ENCODE measurements around the gene KLHDC9.
A peak's percentile ranks its signal among the peaks of the same experiment; 100 is the strongest.
"Not testable (repeated sequence)": the region's sequence is repeated elsewhere in the genome, so short reads cannot be mapped to it uniquely, and the experiment has no call there.

The KLHDC9 gene

DNA sequence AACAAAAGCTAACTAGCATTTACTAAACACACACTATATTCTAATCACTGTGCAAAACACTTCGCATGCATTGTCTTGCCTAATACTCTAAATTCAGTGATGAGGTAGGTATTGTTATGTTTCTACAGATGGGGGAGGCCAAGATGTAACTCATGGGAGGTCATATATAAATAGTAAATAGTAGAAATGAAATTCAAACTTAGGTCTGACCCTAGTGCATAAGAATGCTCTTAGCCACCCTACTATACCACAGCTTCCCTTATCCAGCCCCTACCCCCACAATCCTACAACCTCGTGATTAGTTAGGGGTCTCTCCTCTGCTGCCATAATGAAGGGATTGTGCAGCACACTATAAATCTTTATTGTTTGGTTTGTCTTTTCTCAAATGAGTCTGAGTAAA, 16.4 kb downstream of the KLHDC9 start:
- H3K23ac ChIP-seq (ENCODE audit: low read length in 2 of 2): no peak overlapping the region
- no peak overlapping the region for H3K4me2 ChIP-seq (ENCODE audit: low read length, poor library complexity, severe bottlenecking)
- H3K79me1 ChIP-seq (replicated peaks; ENCODE audit: low read length, poor library complexity, severe bottlenecking): peaks cover 8% of the 10 kb centered on the region
- H3K9ac ChIP-seq (ENCODE audit: low read length): peak overlapping the region; percentile 2
- no peak overlapping the region for H4K91ac ChIP-seq (ENCODE audit: low read length)
- H3K4me3 ChIP-seq (ENCODE audit: insufficient read depth in 1 of 2, low read depth in 1 of 2, low read length in 2 of 2): no peak overlapping the region
- no peak overlapping the region for H2AK5ac ChIP-seq (ENCODE audit: low read length, severe bottlenecking)
- no peak overlapping the region for H2AFZ ChIP-seq (ENCODE audit: low read depth, low read length)
- H2BK15ac ChIP-seq (ENCODE audit: low read depth, poor library complexity, severe bottlenecking): no peak overlapping the region
- no peak overlapping the region for H4K8ac ChIP-seq (ENCODE audit: low read length)
- peaks cover 18% of the 10 kb centered on the region for H3K4me1 ChIP-seq (ENCODE audit: control insufficient read depth, insufficient read depth, low read depth, low read length)
- H2BK120ac ChIP-seq (ENCODE audit: low read depth, low read length): no peak overlapping the region
- no peak overlapping the region for H3K18ac ChIP-seq (ENCODE audit: low read depth in 1 of 2, low read length in 2 of 2)
- H3K4ac ChIP-seq (ENCODE audit: low read depth in 1 of 2, low read length in 2 of 2): no peak overlapping the region
- H3K27me3 ChIP-seq (ENCODE audit: control insufficient read depth in 1 of 2, insufficient read depth in 1 of 2, low read length in 2 of 2): no peaks in the 10 kb centered on the region
- peaks cover 14 to 29% of the 10 kb centered on the region in 2 experiments for H3K36me3 ChIP-seq (ENCODE audit: control insufficient read depth in 1 of 2, insufficient read depth in 2 of 2, low read depth in 1 of 2, low read length in 2 of 2)
- peak; percentile 22 for DNase-seq
- no peak overlapping the region for H3K14ac ChIP-seq (ENCODE audit: low read length in 2 of 2)
- H2BK12ac ChIP-seq (ENCODE audit: low read length in 2 of 2): no peak overlapping the region
- no peaks in the 10 kb centered on the region for H3K9me3 ChIP-seq (ENCODE audit: control insufficient read depth, low read length)
- WGBS: 100% methylated on average over 1 of the region's 2 CpGs
- H3K27ac ChIP-seq (ENCODE audit: low read length, poor library complexity, severe bottlenecking): no peak overlapping the region
- no peak overlapping the region for H2BK5ac ChIP-seq (ENCODE audit: low read depth, low read length, poor library complexity, severe bottlenecking)

DNA sequence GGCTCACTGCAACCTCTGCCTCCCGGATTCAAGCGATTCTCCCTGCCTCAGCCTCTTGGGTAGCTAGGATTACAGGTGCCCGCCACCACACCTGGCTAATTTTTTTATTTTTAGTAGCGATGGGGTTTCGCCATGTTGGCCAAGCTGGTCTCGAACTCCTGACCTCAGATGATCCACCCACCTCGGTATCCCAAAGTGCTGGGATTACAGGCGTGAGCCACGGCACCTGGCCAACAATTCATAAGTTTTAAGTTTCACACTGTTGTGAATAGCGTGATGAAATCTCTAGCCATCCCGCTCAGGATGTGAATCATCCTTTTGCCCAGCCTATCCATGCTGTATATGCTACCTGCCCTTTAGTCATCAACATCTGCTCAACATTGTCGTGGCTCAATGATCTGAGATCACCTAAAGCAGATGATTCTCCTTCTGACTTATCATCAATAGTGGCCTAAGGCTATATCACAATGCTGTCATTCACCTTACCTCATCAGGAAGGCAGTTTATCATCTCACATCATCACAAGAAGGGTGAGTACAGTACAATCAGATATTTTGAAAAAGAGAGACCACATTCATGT, 17.1 kb downstream of the KLHDC9 start:
- Histone ChIP-seq H3K9ac (ENCODE audit: low read length) (no peak overlapping the region), H2BK5ac (ENCODE audit: low read depth, low read length, poor library complexity, severe bottlenecking) (no peak overlapping the region), H3K23ac (ENCODE audit: low read length in 2 of 2) (no peak overlapping the region), H3K4ac (ENCODE audit: low read depth in 1 of 2, low read length in 2 of 2) (no peak overlapping the region), H2AFZ (ENCODE audit: low read depth, low read length) (no peak overlapping the region), H3K18ac (ENCODE audit: low read depth in 1 of 2, low read length in 2 of 2) (no peak overlapping the region), H3K4me3 (ENCODE audit: insufficient read depth in 1 of 2, low read depth in 1 of 2, low read length in 2 of 2) (no peak overlapping the region), H2BK15ac (ENCODE audit: low read depth, poor library complexity, severe bottlenecking) (no peak overlapping the region), H2AK5ac (ENCODE audit: low read length, severe bottlenecking) (no peak overlapping the region), H2BK120ac (ENCODE audit: low read depth, low read length) (no peak overlapping the region), H3K4me1 (ENCODE audit: control insufficient read depth, insufficient read depth, low read depth, low read length) (peaks cover 20% of the 10 kb centered on the region), H3K79me1 (replicated peaks; ENCODE audit: low read length, poor library complexity, severe bottlenecking) (peaks cover 5% of the 10 kb centered on the region), H3K14ac (ENCODE audit: low read length in 2 of 2) (no peak overlapping the region), H2BK12ac (ENCODE audit: low read length in 2 of 2) (no peak overlapping the region), H4K8ac (ENCODE audit: low read length) (no peak overlapping the region), H3K9me3 (ENCODE audit: control insufficient read depth, low read length) (no peaks in the 10 kb centered on the region), H4K91ac (ENCODE audit: low read length) (no peak overlapping the region), H3K27ac (ENCODE audit: low read length, poor library complexity, severe bottlenecking) (peak overlapping the region; percentile 13), H3K27me3 (ENCODE audit: control insufficient read depth in 1 of 2, insufficient read depth in 1 of 2, low read length in 2 of 2) (no peaks in the 10 kb centered on the region), H3K36me3 (ENCODE audit: control insufficient read depth in 1 of 2, insufficient read depth in 2 of 2, low read depth in 1 of 2, low read length in 2 of 2) (peaks cover 9 to 32% of the 10 kb centered on the region in 2 experiments), H3K4me2 (ENCODE audit: low read length, poor library complexity, severe bottlenecking) (no peak overlapping the region)
- 64% methylated on average over 12 of the region's 12 CpGs for whole genome bisulfite sequencing
- peak; percentile 84 for DNase-seq

- not testable (repeated sequence) for H3K4ac ChIP-seq (ENCODE audit: low read depth in 1 of 2, low read length in 2 of 2)
Observed at GRCh38 chr1:161115961-161116360, 17.8 kb downstream of the KLHDC9 start.

DNA sequence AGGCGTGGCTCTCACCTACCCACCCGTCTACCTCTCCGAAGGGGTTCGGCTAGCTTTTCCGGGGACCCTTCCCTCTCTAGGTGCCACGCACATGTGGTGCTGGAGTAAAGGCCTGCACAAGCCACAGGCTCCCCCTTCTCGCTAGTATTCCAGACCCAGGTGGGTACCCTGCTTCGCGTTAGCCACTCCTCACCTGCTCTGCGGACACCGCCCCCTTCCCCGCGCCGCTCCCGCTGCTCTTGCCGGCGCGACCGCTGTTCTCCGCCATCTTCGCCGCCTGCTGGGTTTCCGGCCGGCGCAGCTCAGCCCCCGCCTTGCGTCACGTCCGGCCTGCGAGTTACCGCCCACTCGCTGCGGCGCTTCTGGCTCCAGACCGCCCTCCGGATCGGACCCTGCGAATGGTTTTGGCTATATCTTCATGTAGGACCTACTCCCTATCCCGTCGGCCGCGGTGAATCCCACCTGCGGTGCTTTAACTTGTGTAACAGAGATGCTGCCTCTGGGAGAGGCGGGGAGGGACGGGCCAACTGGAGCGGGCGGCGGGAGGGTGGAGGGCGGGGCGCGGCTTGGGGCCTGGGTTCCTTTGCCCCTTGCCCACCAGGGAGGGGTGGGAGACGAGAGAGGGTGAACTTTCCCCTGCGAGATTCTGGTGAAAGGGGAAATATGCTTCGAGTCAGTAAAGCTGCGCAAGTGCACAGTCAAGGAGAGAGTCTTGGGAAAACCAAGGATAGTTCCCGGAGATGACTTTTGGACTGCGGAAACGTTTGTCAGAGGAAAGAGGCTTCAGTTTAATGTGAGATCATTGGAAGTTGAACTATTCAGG, 19.8 kb downstream of the KLHDC9 start, which contains the start of the genes NIT1 and PFDN2:
NIT1 (plus strand) TSS at position 347 of the 823 bp plus-strand sequence; CDS start at position 419, 72 bp downstream.
PFDN2 (minus strand) TSS at position 279 of the 823 bp plus-strand sequence; CDS start at position 268, 11 bp downstream.
- DNase-seq: peak; percentile 88
- peak within 1 kb of the TSS in 1 of 2 experiments; percentile 78 for H3K14ac ChIP-seq (ENCODE audit: low read length in 2 of 2)
- H3K27me3 ChIP-seq (ENCODE audit: control insufficient read depth in 1 of 2, insufficient read depth in 1 of 2, low read length in 2 of 2): no peaks in the 10 kb centered on the region
- peak within 1 kb of the TSS; percentile 90 for H4K8ac ChIP-seq (ENCODE audit: low read length)
- H3K4me2 ChIP-seq (ENCODE audit: low read length, poor library complexity, severe bottlenecking): peak within 1 kb of the TSS; percentile 76
- peak within 1 kb of the TSS; percentile 86 to 97 for H3K4ac ChIP-seq (ENCODE audit: low read depth in 1 of 2, low read length in 2 of 2)
- peak within 1 kb of the TSS; percentile 95 for H3K27ac ChIP-seq (ENCODE audit: low read length, poor library complexity, severe bottlenecking)
- H3K9ac ChIP-seq (ENCODE audit: low read length): peak within 1 kb of the TSS; percentile 100
- peak within 1 kb of the TSS; percentile 78 for H2BK15ac ChIP-seq (ENCODE audit: low read depth, poor library complexity, severe bottlenecking)
- peak within 1 kb of the TSS; percentile 97 to 100 for H3K4me3 ChIP-seq (ENCODE audit: insufficient read depth in 1 of 2, low read depth in 1 of 2, low read length in 2 of 2)
- H3K23ac ChIP-seq (ENCODE audit: low read length in 2 of 2): peak within 1 kb of the TSS in 1 of 2 experiments; percentile 92
- H3K79me1 ChIP-seq (replicated peaks; ENCODE audit: low read length, poor library complexity, severe bottlenecking): peaks cover 18% of the 10 kb centered on the region
- no peaks in the 10 kb centered on the region for H3K9me3 ChIP-seq (ENCODE audit: control insufficient read depth, low read length)
- whole genome bisulfite sequencing: under 1% methylated on average over 57 of the region's 58 CpGs
- peak within 1 kb of the TSS; percentile 77 for H2BK5ac ChIP-seq (ENCODE audit: low read depth, low read length, poor library complexity, severe bottlenecking)
- peak within 1 kb of the TSS; percentile 94 for H2AK5ac ChIP-seq (ENCODE audit: low read length, severe bottlenecking)
- H3K18ac ChIP-seq (ENCODE audit: low read depth in 1 of 2, low read length in 2 of 2): peak within 1 kb of the TSS; percentile 86 to 96
- peaks cover 32 to 59% of the 10 kb centered on the region in 2 experiments for H3K36me3 ChIP-seq (ENCODE audit: control insufficient read depth in 1 of 2, insufficient read depth in 2 of 2, low read depth in 1 of 2, low read length in 2 of 2)
- peaks cover 25% of the 10 kb centered on the region for H3K4me1 ChIP-seq (ENCODE audit: control insufficient read depth, insufficient read depth, low read depth, low read length)
- H4K91ac ChIP-seq (ENCODE audit: low read length): peak within 1 kb of the TSS; percentile 90
- peak within 1 kb of the TSS; percentile 31 to 85 for H2BK12ac ChIP-seq (ENCODE audit: low read length in 2 of 2)
- H2BK120ac ChIP-seq (ENCODE audit: low read depth, low read length): peak within 1 kb of the TSS; percentile 66
- peak within 1 kb of the TSS; percentile 85 for H2AFZ ChIP-seq (ENCODE audit: low read depth, low read length)

More at GRCh38 chr1:161115961-161116360, 17.8 kb downstream of the KLHDC9 start:
- H2BK15ac ChIP-seq (ENCODE audit: low read depth, poor library complexity, severe bottlenecking); H3K9ac ChIP-seq (ENCODE audit: low read length); H3K18ac ChIP-seq (ENCODE audit: low read depth in 1 of 2, low read length in 2 of 2); H3K23ac ChIP-seq (ENCODE audit: low read length in 2 of 2); H3K27me3 ChIP-seq (ENCODE audit: control insufficient read depth in 1 of 2, insufficient read depth in 1 of 2, low read length in 2 of 2); H3K79me1 ChIP-seq (replicated peaks; ENCODE audit: low read length, poor library complexity, severe bottlenecking); H2AK5ac ChIP-seq (ENCODE audit: low read length, severe bottlenecking); H3K9me3 ChIP-seq (ENCODE audit: control insufficient read depth, low read length); H3K4me2 ChIP-seq (ENCODE audit: low read length, poor library complexity, severe bottlenecking); DNase-seq; H4K8ac ChIP-seq (ENCODE audit: low read length); H2AFZ ChIP-seq (ENCODE audit: low read depth, low read length); H2BK120ac ChIP-seq (ENCODE audit: low read depth, low read length); H3K14ac ChIP-seq (ENCODE audit: low read length in 2 of 2); H2BK5ac ChIP-seq (ENCODE audit: low read depth, low read length, poor library complexity, severe bottlenecking); H2BK12ac ChIP-seq (ENCODE audit: low read length in 2 of 2); H4K91ac ChIP-seq (ENCODE audit: low read length): not testable (repeated sequence)
- WGBS: 97% methylated on average over 6 of the region's 6 CpGs
- H3K4me1 ChIP-seq (ENCODE audit: control insufficient read depth, insufficient read depth, low read depth, low read length): peaks cover 25% of the 10 kb centered on the region
- peaks cover 15 to 39% of the 10 kb centered on the region in 2 experiments for H3K36me3 ChIP-seq (ENCODE audit: control insufficient read depth in 1 of 2, insufficient read depth in 2 of 2, low read depth in 1 of 2, low read length in 2 of 2)
- H3K27ac ChIP-seq (ENCODE audit: low read length, poor library complexity, severe bottlenecking): peak overlapping the region; percentile 19
- peak overlapping the region in 1 of 2 experiments; percentile 100 for H3K4me3 ChIP-seq (ENCODE audit: insufficient read depth in 1 of 2, low read depth in 1 of 2, low read length in 2 of 2)
